G401.6 (cell line): Measurements from ENCODE around the gene GLYATL1.

ENCODE experiments used
- FAIRE-seq: peaks from 2 replicates; lab custom pipeline; 2012; peaks lifted over from hg19 to GRCh38; lab: Jason Lieb, UNC

Gene GLYATL1

GRCh38 chr11:58939277-58939676, at the start of gene GLYATL1:
Gene GLYATL1 (plus strand): TSS chr11:58939488. CDS start chr11:58947088, 7,600 bp downstream.
- no peak for FAIRE-seq

GRCh38 chr11:58893899-58894298, 45.4 kb upstream of the GLYATL1 start:
- FAIRE-seq: no peak

DNA sequence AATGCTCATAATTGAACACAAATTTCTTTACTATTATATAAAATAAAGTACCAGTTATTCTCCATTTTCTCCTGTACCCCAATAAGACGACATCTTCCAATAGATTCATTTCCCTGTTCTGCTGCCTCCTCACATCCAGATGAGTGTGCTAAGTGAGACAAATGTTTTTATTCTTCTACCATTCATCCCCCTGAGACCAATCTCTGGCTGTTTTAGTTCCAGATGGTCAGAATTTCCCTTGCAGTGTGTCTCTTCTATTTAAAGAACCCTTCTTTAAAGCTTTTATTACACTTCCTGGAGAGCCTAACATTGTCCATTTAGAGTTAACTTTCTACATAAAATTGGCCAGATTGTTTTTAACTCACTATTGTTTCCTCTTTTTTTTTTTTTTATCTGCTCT, 41.2 kb upstream of the GLYATL1 start:
- FAIRE-seq: no peak

DNA sequence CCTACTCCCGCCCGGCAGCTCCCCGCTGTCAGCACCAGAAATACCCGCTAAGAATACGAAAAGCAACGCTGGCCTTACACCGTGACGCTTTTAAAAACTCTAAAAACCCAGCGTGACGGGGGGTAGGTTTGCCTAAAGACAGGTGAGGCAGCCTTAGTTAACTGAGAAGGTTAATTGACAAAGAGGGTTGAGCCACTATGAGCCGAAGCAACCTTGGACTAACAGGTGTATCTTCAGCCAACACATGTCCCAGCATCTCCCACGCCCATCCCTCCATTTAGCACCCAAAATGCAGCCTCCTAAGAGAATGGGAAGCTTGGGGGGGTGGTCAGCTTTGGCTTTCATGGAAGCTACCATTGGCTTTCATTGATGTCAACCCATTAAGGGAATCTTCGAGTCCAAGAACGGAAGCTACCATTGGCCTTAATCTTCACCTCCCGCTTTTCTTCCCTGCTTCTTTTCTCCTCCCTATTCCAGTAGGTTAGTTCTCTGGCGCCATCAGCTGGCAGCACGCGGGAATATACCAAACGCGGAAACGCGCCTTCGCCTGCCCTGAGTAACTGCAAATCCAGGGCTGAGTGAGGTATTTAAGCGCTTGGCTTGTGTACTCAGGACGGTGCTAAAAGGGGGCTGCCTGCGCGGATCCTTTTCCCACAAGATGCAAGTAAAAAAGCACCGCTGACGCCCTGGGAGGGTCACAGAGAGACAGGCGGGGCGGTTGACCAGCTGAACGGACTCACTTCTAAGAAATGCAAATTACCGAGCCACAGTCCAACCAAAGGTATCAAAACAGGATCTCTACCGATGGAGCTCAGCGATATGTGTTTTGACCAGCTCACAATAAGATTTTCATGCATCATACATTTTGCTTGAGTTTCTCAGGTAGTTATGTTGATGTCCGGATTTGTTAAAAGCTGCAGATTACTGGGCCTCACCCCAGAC, 38.5 kb upstream of the GLYATL1 start:
- peak; percentile 54 for FAIRE-seq

DNA sequence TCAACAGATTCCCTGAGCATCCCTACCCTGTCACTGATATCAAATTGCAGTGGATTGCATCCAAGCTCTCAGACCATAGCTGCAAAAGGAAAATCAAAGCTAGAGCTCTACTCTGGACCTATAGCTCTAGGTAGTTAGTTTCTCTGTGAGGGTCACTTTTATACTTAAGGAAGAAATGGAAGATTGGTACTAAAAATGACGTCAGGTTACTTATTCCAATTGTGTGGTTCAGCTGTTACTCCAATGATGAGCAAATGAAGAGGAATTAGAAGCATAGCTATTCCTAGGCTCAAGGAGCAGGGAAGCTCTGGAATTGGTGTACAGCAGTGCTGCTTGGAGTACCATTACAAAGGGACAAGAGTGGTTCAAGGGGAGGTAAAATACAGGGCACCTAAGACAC, 36.4 kb upstream of the GLYATL1 start:
- no peak for FAIRE-seq

- no peak for FAIRE-seq
Observed at GRCh38 chr11:58905011-58905720, 34.1 kb upstream of the GLYATL1 start.

- no peak for FAIRE-seq
Observed at GRCh38 chr11:58905721-58906547, 33.4 kb upstream of the GLYATL1 start.

DNA sequence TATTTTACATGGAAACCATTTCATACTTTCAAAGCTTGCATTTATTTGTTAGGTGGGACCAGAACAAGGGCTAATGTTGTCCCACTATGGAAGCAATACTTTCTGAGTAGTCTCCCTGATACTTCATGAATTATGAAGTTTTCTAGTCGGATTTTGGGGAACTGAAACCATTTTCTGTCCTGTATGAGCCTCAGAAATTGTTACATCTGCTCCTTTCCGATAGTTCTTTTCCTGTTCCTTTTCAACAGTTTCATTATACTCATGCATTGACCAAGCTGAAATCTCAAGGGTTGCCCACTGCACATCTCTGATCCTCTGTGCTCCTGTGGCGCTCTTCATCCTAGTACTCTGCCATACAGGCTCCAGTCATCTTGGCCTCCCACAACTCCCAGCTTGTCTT, 31.5 kb upstream of the GLYATL1 start:
- no peak for FAIRE-seq

- FAIRE-seq: no peak
Observed at GRCh38 chr11:58912124-58912523, 27.2 kb upstream of the GLYATL1 start.

- no peak for FAIRE-seq
Observed at GRCh38 chr11:58913685-58914084, 25.6 kb upstream of the GLYATL1 start.

- no peak for FAIRE-seq
Observed at GRCh38 chr11:58914821-58915543, 24.3 kb upstream of the GLYATL1 start.

- no peak for FAIRE-seq
Observed at GRCh38 chr11:58916637-58917036, 22.7 kb upstream of the GLYATL1 start.

DNA sequence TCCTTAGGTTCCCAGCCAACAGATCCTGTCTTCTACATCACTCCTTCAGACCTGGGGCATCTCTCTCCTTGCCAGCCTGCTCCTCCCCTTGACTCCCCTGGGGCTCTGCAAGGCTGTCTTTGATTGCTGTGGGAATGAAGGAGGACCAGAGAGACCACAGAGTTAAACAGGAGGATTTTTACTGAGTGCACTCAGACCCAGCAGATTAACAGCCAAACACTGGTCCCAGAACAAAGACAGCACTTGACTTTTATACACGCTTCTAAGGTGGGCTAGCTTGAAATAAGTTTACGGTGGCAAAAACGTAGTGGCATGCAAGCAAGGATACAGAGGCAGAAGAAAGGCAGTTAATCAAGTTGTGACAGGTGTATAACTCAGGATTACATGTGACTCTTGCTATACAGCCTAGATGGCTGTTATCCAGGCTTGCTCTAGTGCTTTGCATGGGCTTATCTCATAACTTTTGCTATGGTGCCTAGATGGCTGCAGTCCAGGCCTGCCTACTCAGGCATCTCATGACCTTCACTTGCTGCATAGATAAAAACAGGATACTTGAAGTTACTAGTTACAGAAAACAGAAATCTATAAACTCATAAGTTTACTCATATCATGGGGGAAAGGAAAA, 22.0 kb upstream of the GLYATL1 start:
- FAIRE-seq: no peak

- FAIRE-seq: no peak
Observed at GRCh38 chr11:58919561-58919960, 19.7 kb upstream of the GLYATL1 start.

DNA sequence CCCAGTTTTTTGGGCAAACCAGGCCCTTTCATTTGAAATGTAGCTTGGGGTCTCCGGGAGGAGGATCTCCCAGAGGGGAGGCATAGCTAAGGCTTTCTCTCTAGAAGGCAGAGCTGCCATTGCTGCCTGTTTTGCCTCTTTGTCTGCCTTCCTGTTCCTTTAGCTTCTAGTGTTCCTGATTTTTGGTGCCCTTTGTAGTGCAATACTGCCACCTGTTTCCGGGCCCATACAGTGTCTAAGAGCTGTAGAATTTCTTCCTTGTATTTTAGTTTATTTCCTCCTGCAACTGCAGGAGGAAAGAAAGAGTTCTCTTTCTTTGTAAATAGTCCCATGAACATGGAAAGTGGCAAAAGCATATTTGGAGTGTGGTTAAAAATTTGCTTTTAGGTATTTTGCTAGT, 19.3 kb upstream of the GLYATL1 start:
- no peak for FAIRE-seq

GRCh38 chr11:58921778-58922390, 17.4 kb upstream of the GLYATL1 start:
- no peak for FAIRE-seq

GRCh38 chr11:58922479-58922878, 16.8 kb upstream of the GLYATL1 start:
- FAIRE-seq: no peak

- FAIRE-seq: no peak
Observed at GRCh38 chr11:58923300-58923788, 15.9 kb upstream of the GLYATL1 start.

DNA sequence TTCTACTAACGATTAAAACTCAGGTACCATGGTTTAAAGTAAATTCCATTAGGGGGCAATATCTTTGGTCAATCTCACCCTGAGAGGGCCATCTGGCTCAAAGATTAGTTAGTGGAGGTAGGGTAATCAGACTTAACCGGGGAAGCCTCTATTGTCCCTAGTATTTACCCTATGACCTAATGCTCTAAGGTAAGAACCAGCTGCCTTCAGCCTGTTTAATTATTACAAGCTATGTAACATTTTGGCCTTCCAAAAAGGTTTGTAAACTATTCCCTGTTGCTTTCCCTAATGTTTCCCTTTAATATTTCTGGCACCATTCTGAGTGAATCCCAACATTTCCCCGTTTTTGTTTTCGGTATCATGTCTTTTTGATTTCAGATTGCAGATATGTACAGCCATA, 15.1 kb upstream of the GLYATL1 start:
- FAIRE-seq: no peak

DNA sequence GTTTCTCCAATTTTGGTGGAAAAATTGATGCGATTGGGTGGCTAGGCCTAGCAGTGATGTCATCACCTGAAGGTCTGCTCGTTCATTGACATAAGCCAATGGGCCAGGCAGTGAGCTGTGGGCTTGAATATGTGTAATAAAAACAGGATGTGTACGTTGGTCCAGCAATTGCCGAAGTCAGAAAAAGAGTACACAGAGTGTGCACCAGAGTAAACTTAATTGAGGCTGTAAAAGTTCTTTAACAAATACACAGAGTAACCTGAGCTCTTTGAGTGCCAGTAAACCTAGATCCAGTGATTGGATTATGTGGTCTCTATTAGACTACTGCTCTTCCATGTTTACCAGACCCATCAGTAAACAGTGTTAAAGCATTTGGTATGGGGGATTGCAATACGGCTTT, 13.0 kb upstream of the GLYATL1 start:
- FAIRE-seq: no peak

- no peak for FAIRE-seq
Observed at GRCh38 chr11:58926695-58927094, 12.6 kb upstream of the GLYATL1 start.
